ENCODE results near the gene GOLIM4. TPM values are rescaled to one million over a fixed set of nuclear protein-coding genes. Genes with fewer than 3 reads are reported as not detected.

GOLIM4 gene
- total and polyA plus RNA-seq, 2 experiments from 2014 or later, result 34.4 to 50.5 TPM

DNA sequence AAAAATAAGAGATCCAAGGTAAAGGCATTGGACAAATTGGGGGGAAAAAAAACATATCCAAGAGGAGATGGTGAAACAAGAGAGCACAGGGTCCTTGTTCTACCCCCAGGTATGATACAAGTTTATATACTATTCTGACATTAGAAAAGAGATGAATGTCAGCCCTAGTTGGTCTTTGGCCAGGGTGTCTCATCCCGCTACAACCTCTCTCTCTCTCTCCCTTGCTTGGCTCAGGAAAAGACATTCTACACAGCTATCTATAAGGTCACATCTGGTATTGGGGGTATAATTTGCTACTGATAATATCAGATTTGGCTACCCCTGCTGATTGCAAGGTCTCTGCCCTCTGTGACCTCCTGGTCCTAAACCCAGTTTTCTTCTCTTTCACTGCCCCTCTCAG lies 117.2 kb downstream of the GOLIM4 start:
- TF ChIP-seq, protein P1, sequence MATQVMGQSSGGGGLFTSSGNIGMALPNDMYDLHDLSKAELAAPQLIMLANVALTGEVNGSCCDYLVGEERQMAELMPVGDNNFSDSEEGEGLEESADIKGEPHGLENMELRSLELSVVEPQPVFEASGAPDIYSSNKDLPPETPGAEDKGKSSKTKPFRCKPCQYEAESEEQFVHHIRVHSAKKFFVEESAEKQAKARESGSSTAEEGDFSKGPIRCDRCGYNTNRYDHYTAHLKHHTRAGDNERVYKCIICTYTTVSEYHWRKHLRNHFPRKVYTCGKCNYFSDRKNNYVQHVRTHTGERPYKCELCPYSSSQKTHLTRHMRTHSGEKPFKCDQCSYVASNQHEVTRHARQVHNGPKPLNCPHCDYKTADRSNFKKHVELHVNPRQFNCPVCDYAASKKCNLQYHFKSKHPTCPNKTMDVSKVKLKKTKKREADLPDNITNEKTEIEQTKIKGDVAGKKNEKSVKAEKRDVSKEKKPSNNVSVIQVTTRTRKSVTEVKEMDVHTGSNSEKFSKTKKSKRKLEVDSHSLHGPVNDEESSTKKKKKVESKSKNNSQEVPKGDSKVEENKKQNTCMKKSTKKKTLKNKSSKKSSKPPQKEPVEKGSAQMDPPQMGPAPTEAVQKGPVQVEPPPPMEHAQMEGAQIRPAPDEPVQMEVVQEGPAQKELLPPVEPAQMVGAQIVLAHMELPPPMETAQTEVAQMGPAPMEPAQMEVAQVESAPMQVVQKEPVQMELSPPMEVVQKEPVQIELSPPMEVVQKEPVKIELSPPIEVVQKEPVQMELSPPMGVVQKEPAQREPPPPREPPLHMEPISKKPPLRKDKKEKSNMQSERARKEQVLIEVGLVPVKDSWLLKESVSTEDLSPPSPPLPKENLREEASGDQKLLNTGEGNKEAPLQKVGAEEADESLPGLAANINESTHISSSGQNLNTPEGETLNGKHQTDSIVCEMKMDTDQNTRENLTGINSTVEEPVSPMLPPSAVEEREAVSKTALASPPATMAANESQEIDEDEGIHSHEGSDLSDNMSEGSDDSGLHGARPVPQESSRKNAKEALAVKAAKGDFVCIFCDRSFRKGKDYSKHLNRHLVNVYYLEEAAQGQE (IDR thresholded peaks at IDR 0.05; ENCODE audit: unreplicated experiment), result no peak
- no peak for TF ChIP-seq STAT1 (IDR thresholded peaks at IDR 0.05; ENCODE audit: unreplicated experiment)
- TF ChIP-seq EZH2 (IDR thresholded peaks at IDR 0.05; ENCODE audit: low read depth, unreplicated experiment), result no peak
- TF ChIP-seq, protein P2, sequence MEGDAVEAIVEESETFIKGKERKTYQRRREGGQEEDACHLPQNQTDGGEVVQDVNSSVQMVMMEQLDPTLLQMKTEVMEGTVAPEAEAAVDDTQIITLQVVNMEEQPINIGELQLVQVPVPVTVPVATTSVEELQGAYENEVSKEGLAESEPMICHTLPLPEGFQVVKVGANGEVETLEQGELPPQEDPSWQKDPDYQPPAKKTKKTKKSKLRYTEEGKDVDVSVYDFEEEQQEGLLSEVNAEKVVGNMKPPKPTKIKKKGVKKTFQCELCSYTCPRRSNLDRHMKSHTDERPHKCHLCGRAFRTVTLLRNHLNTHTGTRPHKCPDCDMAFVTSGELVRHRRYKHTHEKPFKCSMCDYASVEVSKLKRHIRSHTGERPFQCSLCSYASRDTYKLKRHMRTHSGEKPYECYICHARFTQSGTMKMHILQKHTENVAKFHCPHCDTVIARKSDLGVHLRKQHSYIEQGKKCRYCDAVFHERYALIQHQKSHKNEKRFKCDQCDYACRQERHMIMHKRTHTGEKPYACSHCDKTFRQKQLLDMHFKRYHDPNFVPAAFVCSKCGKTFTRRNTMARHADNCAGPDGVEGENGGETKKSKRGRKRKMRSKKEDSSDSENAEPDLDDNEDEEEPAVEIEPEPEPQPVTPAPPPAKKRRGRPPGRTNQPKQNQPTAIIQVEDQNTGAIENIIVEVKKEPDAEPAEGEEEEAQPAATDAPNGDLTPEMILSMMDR (conservative IDR thresholded peaks at IDR 0.05; ENCODE audit: low read depth in 2 of 2), result no peak
- no peak for TF ChIP-seq CREB1 (CRISPR knock-in tag; IDR thresholded peaks at IDR 0.05; ENCODE audit: low read depth)
- TF ChIP-seq, protein P3, sequence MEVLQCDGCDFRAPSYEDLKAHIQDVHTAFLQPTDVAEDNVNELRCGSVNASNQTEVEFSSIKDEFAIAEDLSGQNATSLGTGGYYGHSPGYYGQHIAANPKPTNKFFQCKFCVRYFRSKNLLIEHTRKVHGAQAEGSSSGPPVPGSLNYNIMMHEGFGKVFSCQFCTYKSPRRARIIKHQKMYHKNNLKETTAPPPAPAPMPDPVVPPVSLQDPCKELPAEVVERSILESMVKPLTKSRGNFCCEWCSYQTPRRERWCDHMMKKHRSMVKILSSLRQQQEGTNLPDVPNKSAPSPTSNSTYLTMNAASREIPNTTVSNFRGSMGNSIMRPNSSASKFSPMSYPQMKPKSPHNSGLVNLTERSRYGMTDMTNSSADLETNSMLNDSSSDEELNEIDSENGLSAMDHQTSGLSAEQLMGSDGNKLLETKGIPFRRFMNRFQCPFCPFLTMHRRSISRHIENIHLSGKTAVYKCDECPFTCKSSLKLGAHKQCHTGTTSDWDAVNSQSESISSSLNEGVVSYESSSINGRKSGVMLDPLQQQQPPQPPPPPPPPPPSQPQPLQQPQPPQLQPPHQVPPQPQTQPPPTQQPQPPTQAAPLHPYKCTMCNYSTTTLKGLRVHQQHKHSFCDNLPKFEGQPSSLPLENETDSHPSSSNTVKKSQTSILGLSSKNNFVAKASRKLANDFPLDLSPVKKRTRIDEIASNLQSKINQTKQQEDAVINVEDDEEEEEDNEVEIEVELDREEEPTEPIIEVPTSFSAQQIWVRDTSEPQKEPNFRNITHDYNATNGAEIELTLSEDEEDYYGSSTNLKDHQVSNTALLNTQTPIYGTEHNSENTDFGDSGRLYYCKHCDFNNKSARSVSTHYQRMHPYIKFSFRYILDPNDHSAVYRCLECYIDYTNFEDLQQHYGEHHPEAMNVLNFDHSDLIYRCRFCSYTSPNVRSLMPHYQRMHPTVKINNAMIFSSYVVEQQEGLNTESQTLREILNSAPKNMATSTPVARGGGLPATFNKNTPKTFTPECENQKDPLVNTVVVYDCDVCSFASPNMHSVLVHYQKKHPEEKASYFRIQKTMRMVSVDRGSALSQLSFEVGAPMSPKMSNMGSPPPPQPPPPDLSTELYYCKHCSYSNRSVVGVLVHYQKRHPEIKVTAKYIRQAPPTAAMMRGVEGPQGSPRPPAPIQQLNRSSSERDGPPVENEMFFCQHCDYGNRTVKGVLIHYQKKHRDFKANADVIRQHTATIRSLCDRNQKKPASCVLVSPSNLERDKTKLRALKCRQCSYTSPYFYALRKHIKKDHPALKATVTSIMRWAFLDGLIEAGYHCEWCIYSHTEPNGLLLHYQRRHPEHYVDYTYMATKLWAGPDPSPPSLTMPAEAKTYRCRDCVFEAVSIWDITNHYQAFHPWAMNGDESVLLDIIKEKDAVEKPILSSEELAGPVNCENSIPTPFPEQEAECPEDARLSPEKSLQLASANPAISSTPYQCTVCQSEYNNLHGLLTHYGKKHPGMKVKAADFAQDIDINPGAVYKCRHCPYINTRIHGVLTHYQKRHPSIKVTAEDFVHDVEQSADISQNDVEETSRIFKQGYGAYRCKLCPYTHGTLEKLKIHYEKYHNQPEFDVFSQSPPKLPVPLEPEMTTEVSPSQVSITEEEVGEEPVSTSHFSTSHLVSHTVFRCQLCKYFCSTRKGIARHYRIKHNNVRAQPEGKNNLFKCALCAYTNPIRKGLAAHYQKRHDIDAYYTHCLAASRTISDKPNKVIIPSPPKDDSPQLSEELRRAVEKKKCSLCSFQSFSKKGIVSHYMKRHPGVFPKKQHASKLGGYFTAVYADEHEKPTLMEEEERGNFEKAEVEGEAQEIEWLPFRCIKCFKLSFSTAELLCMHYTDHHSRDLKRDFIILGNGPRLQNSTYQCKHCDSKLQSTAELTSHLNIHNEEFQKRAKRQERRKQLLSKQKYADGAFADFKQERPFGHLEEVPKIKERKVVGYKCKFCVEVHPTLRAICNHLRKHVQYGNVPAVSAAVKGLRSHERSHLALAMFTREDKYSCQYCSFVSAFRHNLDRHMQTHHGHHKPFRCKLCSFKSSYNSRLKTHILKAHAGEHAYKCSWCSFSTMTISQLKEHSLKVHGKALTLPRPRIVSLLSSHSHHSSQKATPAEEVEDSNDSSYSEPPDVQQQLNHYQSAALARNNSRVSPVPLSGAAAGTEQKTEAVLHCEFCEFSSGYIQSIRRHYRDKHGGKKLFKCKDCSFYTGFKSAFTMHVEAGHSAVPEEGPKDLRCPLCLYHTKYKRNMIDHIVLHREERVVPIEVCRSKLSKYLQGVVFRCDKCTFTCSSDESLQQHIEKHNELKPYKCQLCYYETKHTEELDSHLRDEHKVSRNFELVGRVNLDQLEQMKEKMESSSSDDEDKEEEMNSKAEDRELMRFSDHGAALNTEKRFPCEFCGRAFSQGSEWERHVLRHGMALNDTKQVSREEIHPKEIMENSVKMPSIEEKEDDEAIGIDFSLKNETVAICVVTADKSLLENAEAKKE (CRISPR knock-in tag; IDR thresholded peaks at IDR 0.05), result no peak
- TF ChIP-seq POLR2AphosphoS5 (IDR thresholded peaks at IDR 0.05; ENCODE audit: low read depth), result no peak
- no peak for TF ChIP-seq JUNB (IDR thresholded peaks at IDR 0.05; ENCODE audit: unreplicated experiment)
- TF ChIP-seq NANOG (IDR thresholded peaks at IDR 0.05; ENCODE audit: borderline replicate concordance), result no peak
- no peak for TF ChIP-seq ZNF331 (CRISPR knock-in tag; IDR thresholded peaks at IDR 0.05; ENCODE audit: low read depth)
- no peak for TF ChIP-seq ZNF114 (CRISPR knock-in tag; IDR thresholded peaks at IDR 0.05)
- no peak for TF ChIP-seq EZH2phosphoT487 (IDR thresholded peaks at IDR 0.05; ENCODE audit: unreplicated experiment)
- TF ChIP-seq, protein P4, sequence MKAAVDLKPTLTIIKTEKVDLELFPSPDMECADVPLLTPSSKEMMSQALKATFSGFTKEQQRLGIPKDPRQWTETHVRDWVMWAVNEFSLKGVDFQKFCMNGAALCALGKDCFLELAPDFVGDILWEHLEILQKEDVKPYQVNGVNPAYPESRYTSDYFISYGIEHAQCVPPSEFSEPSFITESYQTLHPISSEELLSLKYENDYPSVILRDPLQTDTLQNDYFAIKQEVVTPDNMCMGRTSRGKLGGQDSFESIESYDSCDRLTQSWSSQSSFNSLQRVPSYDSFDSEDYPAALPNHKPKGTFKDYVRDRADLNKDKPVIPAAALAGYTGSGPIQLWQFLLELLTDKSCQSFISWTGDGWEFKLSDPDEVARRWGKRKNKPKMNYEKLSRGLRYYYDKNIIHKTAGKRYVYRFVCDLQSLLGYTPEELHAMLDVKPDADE (IDR thresholded peaks at IDR 0.05), result no peak
- H3K27ac Mint-ChIP-seq, result no peak overlapping the region
- Histone ChIP-seq H3K4me1 (ENCODE audit: insufficient read depth) (no peaks in the 10 kb centered on the region), H3K36me3 (ENCODE audit: insufficient read depth) (no peaks in the 10 kb centered on the region), H3F3A (replicated peaks; ENCODE audit: low read depth) (no peaks in the 10 kb centered on the region), H3K79me2 (replicated peaks; ENCODE audit: insufficient read depth) (no peaks in the 10 kb centered on the region), H4K20me1 (replicated peaks; ENCODE audit: insufficient read depth) (no peaks in the 10 kb centered on the region), H3K4me2 (no peak overlapping the region), H3K9me2 (ENCODE audit: insufficient read depth) (no peaks in the 10 kb centered on the region), H3K27me3 (ENCODE audit: insufficient read depth) (no peaks in the 10 kb centered on the region), H3K27ac (ENCODE audit: low read depth) (no peak overlapping the region), H3K4me3 (no peak overlapping the region), H2AFZ (no peak overlapping the region)
- no peaks in the 10 kb centered on the region for H3K36me3 Mint-ChIP-seq (ENCODE audit: low read depth)
- no peaks in the 10 kb centered on the region for H3K27me3 Mint-ChIP-seq (ENCODE audit: insufficient read depth, low read depth, poor library complexity)
- ATAC-seq (no peak), DNase-seq (ENCODE audit: low spot score) (no peak)
- H3K9me3 Mint-ChIP-seq, result no peaks in the 10 kb centered on the region
- H3K4me1 Mint-ChIP-seq, result no peaks in the 10 kb centered on the region
- no peak overlapping the region for H3K4me3 Mint-ChIP-seq
